ENCODE results near the gene DISP1.

Gene DISP1, protein sequence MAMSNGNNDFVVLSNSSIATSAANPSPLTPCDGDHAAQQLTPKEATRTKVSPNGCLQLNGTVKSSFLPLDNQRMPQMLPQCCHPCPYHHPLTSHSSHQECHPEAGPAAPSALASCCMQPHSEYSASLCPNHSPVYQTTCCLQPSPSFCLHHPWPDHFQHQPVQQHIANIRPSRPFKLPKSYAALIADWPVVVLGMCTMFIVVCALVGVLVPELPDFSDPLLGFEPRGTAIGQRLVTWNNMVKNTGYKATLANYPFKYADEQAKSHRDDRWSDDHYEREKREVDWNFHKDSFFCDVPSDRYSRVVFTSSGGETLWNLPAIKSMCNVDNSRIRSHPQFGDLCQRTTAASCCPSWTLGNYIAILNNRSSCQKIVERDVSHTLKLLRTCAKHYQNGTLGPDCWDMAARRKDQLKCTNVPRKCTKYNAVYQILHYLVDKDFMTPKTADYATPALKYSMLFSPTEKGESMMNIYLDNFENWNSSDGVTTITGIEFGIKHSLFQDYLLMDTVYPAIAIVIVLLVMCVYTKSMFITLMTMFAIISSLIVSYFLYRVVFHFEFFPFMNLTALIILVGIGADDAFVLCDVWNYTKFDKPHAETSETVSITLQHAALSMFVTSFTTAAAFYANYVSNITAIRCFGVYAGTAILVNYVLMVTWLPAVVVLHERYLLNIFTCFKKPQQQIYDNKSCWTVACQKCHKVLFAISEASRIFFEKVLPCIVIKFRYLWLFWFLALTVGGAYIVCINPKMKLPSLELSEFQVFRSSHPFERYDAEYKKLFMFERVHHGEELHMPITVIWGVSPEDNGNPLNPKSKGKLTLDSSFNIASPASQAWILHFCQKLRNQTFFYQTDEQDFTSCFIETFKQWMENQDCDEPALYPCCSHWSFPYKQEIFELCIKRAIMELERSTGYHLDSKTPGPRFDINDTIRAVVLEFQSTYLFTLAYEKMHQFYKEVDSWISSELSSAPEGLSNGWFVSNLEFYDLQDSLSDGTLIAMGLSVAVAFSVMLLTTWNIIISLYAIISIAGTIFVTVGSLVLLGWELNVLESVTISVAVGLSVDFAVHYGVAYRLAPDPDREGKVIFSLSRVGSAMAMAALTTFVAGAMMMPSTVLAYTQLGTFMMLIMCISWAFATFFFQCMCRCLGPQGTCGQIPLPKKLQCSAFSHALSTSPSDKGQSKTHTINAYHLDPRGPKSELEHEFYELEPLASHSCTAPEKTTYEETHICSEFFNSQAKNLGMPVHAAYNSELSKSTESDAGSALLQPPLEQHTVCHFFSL (N-terminal part only)

DNA sequence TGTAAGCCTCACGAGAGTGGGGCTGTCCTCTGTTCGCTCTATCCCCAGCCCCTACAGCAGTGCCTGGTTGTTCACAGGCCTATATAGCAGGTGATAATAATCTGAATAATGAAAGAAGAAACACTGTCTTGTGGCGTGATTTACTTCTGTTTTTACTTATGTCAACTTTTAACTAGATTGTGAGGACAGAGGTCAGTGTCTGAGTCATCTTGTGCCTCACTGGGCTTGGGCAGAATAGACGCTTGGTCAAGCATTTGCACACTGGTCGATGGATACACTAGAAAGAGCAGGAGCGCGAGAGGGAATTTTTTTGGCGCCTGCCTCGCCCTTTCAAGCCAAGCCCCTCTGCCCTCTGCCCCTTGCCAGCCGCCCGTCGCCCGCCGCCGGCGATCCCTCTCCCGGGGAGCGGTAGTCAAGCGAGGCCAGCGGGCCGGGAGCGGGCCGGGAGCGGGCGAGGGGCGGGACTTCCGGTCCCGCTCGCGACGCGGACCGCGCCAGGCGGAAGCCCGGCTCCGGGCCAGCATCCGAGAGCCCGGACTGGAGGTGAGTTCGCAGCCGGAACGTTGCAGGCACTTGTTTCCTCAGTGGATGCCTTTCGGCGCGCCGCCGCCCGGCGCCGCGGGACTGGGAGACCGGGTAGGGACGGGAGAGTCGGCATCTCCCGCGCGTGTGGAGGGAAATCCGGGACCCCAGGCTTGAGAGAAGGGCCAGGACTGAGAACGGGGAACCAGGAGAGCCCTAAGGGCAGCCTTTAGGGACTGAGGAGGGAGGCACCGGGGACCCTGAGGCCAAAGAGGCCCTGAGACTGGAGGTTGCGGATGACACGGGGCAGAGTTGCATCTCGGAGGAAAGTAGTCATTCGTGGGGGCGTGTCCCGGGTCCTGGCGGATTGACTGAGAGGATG lies at the start of gene DISP1:
TSS of gene DISP1 (plus strand) at position 504 of the 904 bp plus-strand sequence. CDS start 127,785 bp downstream, outside the sequence.
- DNase-seq (ENCODE audit: low read depth) = peak; percentile 53

DNA sequence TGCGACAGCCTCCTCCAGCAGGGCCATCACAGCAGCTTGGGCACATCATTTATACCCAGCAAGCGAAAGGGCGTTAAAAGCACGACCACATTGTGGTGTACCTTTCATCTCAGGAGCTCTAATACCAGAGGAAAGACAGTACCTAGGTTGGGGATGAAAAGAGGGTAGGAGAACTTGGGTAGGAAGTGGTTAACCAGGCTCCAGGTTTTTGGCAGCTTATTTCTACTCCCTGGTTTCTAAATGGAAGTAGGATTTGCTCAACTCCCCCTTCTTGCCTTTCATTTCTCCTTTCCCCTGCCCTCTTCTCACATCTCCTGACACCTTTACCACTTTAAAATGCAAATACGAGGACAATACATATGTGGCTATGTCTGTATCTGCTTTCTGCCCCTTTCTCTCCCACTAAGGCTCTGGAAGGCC lies 47.7 kb upstream of the DISP1 start:
- DNase-seq (ENCODE audit: low read depth) = no peak

DNA sequence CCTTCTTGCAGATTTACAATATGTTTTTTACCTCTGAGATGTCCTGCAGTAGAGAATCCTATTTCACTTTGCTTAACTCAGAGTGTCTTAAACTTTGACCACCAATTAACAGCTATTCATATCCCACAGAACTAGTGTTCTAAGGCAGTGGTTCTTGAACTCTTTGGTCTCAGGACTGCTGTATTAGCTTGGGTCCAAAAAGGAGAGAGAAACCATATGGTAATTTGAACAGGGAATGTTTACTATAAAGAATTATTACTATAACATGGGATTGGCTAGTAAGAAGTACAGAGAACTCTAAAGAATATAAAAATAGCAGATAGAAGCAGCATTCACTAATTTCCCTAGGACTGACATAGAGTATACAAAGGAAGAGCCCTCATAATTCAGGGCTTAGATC lies 46.2 kb upstream of the DISP1 start:
- DNase-seq (ENCODE audit: low read depth) = no peak

DNA sequence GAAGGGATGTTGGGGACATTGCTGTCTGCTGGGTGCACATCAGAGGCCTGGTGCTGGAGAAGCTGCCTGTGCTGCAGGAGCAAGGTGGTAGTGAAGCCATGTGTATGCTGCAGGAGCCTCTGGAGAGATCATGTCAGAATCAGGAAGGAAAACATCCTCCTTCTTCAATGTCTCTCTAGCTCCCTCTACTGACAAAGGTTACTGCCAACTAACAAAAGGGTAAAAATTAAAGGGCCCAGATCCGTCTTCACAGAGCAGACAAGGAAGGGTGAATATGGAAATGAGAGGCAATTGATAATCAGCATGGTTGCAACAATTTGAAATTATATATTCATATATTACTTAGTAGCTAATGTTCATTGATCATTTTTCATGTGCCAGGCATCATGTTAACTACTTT lies 45.7 kb upstream of the DISP1 start:
- no peak for DNase-seq (ENCODE audit: low read depth)

DNA sequence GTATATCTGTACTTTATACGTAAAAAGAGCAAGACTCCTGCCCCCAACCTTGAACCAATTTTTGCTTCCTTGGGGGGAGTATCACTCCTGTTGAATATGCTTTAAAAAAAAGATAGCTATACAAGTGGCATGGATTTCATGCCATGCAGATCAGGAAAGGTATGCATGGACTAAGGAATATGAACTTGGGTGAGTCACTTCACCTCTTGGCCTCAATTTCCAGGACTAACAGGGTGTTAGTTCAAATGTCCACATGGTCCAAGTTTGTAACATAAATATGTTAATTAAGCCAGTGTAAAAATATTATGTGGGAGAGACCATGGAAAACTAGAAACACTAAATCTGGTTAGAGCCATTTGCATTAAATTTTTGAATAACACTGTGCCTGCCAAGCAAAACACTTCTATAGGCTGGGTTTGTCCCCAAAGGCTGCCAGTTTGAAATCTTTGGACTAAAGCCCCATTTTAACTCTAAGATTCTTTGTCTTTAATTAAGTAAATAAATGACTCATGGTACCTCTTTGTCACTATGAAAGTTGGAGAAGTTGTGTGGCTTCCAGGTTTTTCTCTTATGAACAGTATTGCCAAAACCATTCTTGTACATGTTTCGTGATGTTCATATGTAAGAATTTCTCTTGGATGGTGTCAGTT lies 44.7 kb upstream of the DISP1 start:
- no peak for DNase-seq (ENCODE audit: low read depth)

DNA sequence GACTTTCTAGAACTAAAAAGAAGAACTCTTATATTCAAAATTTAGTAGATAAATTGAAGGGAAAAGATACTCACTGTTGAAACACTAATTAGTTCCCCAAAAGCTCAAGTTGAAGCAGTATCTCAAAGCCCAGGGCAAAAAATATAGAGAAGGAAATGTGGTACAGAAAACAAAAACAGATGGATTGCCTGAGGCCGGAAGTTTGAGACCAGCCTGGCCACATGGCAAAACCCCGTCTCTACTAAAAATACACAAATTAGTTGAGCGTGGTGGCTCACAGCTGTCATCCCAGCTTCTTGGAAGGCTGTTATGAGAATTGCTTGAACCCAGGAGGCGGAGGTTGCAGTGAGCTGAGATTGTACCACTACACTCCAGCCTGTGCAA lies 41.9 kb upstream of the DISP1 start:
- DNase-seq (ENCODE audit: low read depth) = no peak

DNA sequence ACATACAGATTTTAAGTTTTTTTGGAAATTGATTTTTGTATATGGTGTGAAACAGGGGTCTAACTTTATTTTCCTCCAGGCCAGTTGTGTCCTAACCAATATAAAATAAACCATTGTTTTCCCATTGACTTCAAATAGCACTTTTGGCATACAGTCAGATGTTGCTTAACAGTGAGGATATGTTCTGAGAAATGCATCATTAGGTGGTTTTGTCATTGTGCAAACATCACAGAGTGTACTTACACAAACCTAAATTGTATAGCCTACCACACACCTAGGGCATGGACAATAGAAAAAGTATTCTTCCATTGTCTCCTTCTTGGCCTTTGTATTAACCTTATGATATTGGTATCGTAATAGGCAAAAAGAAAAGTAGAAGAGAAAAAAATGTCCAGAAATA lies 37.4 kb upstream of the DISP1 start:
- DNase-seq (ENCODE audit: low read depth) = no peak

DNA sequence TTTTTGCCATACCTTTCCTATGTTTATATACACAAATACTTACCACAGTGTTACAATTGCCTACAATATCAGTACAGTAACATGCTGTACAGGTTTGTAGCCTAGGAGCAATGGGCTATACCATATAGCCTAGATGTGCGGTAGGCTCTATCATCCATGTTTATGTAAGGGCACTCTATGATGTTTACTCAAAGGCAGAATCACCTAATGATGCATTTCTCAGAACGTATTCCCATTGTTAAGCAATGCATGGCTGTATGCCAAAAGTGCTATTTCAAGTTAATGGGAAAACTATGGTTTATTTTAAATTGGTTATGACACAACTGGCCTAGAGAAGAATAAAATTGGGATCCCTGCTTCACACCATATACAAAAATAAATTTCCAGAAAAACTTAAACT lies 36.9 kb upstream of the DISP1 start:
- DNase-seq (ENCODE audit: low read depth) = no peak

DNA sequence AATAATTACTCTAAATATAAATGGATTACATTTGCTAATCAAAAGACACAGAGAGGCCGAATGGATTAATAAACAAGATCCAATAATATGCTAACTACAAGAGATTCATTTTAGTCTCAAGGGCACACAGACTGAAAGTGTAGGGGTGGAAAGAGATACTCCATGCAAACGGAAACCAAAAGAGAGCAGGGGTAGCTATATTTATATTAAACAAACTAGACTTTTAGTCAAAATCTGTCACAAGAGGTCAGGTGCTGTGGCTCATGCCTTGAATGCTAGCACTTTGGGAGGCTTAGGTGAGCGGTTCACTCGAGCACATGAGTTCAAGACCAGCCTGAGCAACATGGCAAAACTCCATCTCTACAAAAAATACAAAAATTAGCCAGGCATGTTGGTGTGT lies 33.6 kb upstream of the DISP1 start:
- no peak for DNase-seq (ENCODE audit: low read depth)

DNA sequence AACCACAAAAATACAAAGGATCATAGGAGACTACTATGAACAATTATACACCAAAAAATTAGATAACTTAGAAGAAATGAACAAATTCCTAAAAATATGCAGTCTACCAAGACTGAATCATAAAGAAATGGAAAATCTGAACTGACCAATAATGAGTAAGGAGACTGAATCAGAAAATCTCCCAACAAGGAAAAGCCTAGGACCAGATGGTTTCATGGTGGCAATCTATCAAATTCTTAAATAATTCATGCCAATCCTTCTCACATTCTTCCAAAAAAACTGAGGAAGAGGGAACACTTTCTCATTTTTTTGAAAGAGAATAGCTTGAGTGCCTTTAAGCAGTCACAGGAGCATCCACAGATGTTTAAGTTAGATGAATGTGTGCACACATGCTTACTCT lies 31.8 kb upstream of the DISP1 start:
- DNase-seq (ENCODE audit: low read depth) = no peak

DNA sequence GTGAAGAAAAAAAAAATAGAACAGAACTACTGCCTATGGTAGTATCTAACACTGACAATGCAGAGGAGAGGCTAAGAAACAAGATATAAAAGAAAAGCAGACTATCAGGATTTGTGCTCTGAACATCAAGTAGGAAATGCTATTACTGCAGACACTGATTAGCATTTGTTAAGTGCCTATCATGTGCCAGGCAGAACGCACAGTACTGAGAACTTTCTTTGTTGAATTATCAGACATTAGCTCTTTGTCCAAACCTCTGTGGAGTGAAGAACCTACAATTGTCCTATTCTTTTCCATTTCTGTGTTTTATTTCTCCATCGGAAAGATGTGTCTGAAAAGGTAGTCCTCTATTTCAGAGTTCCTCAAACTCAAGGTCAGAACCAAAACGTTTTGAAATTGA lies 30.5 kb upstream of the DISP1 start:
- no peak for DNase-seq (ENCODE audit: low read depth)

DNA sequence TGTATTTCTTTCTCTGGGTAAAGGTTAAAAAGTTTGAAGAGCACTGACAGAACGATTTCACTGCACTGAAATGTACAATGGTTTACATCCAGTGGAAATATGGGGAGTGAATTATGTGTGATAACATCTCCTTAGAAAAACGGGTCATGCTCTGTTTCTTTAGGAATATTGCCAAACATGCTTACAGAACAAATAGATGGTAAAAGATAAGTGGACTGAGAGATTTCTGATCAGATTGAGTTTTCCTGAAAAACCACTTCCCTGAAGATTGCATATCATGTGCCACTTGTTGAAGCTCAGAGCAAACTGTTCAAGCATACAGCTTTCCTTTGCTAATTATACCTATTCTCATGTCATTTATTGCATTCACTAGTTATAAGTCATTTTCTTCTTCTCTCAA lies 29.9 kb upstream of the DISP1 start:
- no peak for DNase-seq (ENCODE audit: low read depth)

DNA sequence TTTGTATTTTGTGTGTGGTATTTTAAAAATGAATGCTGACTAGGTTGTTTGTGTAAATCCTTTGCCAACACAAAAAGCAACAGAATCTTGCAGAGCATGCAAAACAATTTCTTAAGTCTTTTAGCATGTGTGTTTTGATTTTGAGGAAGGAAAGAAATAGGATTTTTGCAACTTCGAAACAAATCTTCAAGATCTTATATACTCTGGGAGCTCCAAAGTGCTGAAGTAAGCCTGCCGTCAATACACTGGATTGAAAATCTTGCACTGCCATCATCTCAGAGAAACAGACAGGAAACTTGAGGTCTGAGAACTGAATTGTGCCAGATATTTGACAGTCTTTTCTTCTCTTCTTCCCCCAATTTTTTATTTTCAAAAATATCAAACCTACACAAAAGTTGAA lies 29.3 kb upstream of the DISP1 start:
- DNase-seq (ENCODE audit: low read depth) = no peak

DNA sequence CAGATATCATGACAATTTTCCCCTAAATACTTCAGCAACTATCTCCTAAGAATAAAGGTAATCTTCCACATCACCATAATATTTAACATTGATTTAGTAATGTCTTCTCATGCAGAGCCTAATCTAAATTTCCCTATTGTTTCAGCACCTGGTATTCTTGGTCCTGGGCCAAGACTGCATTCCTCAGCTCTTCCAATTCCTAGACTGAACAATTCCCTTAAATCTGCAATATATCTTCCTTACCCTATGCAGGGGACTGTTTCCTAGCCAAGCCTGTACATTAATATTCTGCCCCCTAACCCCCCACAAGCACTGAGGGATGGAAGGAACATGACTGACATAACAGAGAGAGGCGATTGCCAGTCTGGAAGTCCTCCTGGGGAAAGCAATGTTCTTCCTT lies 28.7 kb upstream of the DISP1 start:
- DNase-seq (ENCODE audit: low read depth) = no peak

DNA sequence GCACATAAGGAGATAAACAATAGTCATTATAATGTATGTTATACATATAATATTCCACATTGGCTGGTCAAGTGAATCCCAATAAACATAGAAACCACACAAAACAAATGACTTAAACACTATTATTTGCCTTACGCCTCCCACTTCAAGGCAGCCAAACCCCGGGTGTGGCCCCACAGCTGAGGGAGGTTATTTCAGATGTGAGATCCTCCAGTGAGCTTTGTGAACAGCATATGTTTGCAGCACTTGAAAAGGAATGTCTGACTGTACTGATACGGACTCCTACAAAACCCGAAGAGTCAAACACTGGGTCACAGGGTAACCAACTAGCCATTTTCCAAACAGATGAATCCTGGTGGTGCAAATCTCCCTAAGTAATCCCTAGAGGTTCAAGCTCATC lies 27.1 kb upstream of the DISP1 start:
- no peak for DNase-seq (ENCODE audit: low read depth)

DNA sequence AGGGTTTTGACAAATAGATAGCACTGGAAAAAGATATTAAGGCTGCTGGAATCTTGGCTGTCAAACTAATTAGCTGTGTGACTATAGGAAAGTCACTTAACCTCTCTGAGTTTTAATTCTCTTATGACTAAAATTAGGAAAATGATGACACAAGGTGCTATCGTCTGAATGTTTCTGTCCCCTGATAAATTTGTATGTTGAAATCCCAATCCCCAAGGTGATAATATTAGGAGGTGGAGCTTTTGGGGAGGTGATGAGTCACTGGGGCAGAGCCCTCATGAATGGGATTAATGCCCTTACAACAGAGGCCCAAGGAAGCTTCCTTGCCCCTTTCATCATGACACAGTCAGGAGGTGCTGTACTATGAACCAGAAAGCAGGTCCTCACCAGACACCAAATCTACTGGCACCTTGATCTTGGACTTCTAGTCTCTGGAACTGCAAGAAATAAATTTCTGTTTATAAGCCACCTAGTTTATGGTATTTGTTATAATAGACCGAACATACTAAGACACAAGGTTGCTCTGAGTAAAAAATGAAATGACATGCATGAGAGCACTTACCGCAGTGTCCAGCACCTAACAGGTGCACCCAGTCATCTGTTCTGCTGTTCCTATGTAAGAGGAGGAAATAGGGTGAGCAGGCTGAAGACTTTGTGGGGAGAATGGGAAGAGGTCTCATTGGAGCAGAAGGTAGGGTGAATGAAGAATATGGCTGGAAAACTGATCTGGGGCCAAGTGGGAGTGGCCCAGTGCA lies 26.3 kb upstream of the DISP1 start:
- DNase-seq (ENCODE audit: low read depth) = no peak

DNA sequence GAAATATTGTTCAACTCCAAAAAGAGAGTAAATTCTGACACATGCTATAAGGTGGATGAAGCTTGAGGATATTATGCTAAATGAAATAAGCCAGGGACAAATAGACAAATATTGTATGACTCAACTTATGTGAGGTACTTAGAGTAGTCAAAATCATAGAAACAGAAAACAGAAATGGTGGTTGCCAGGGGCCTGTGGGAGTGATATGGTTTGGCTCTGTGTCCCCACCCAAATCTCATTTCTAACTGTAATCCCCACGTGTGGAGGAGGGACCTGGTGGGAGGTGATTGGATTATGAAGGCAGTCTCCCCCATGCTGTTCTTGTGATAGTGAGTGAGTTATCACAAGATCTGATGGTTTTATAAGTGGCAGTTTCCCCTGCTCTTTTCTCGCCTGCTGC lies 24.7 kb upstream of the DISP1 start:
- DNase-seq (ENCODE audit: low read depth) = no peak

DNA sequence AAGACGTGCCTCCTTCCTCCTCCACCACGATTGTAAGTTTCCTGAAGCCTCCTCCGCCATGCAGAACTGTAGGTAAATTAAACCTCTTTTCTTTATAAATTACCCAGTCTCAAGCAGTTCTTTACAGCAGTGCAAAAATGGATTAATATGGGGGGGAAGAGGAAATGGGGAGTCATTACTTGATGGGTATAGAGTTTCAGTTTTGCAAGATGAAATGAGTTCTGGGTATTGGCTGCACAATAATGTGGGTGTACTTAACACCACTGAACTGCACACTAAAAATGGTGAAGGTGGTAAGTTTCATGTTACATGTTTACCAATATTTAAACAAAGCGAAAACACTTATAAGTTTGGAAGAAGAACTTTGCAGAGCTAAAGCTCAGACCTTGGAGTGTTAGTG lies 24.3 kb upstream of the DISP1 start:
- DNase-seq (ENCODE audit: low read depth) = no peak

DNA sequence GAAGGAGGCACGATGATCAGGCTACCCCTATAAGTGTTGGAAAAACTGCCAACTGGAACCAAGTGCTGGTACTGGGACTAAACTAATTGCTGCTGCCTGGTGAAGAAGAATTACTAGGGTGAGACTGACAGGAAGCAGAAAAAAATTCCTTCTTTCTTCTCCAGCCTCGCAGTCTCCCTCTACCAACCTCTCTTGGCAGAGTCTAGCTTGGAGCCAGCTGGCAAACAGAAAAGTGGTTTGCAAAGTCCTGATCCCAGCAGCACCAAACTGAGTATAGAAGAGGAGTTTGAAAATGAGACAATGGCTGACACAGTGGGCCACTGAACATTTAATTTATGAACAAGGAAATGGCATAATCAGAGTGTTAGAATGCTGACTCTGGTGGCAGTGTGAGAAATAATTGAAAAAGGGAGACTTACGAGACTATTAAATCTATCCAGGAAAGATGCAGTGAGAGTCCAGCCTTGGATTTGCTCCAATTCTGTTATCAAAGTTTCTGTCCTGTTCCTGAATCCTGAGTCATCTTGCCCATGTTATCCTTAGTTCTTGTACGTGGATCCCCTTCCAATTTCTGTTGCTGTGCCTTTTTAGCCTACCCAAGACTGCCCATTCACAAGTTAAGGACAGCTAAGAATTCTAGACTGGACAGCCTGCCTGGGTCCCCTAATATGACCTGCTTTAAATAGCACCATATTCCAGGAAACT lies 23.7 kb upstream of the DISP1 start:
- no peak for DNase-seq (ENCODE audit: low read depth)

DNA sequence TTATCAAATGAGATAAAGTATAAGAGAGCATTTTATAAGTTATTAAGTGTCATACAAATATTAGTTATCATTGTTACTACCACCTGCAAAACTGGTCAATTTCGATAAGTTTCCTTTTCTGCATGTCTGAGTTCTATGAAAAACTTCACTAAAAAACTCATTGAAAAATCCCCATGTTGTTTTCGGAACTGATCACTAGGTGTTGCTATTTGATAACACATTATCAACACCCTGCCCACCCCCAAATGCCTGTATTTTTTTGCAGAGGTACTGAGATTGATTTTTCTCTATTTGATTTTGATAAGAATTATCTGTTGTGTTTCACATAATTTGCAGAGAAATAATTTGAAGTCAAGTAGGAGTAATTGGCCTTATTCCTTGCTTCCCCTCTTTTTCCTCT lies 22.1 kb upstream of the DISP1 start:
- DNase-seq (ENCODE audit: low read depth) = no peak
